ENCODE data around the gene BMP2K.

BMP2K gene

DNA sequence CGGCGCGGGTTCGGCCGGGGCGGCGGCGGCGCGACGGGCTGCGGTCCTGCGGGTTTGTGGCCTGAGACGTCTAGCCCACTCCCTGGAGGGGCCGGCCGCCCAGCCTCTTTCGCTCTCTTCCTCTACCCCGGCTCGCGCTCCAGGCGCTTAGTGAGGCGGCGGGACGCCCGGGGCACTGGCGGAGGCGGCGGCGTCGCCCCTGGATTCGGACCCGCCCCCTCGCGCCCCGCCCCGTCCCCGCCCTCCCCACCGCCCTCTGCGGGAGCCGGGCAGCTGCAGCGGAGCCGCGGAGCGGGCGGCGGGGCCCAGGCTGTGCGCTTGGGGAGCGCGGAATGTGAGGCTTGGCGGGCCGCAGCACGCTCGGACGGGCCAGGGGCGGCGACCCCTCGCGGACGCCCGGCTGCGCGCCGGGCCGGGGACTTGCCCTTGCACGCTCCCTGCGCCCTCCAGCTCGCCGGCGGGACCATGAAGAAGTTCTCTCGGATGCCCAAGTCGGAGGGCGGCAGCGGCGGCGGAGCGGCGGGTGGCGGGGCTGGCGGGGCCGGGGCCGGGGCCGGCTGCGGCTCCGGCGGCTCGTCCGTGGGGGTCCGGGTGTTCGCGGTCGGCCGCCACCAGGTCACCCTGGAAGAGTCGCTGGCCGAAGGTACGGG lies at the start of gene BMP2K:
Gene BMP2K (plus strand): TSS at position 272 of the 650 bp plus-strand sequence. CDS start 194 bp downstream, at position 466.
- peak; percentile 46 to 66 for DNase-seq (ENCODE audit: low read depth in 2 of 2)

DNA sequence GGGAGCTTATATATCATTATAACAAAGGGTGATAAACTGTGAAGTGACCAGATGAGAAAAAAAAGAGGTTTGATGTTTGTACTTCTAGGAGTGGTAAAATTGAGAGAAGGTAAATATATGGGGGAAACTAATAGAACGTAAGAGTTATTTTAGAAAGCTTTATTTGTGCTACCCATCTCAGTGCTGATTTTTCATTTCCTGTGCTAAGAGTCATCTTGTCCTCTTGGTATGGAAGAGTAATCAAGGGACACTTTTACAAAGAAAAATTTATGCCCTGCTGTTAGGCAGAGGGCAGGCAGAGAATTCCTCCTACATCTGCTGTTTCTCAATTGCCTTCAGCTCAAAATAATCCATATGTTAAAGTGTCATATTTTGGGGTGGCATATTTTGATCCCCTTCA lies 49.6 kb upstream of the BMP2K start:
- DNase-seq (ENCODE audit: low read depth in 2 of 2) = no peak

DNA sequence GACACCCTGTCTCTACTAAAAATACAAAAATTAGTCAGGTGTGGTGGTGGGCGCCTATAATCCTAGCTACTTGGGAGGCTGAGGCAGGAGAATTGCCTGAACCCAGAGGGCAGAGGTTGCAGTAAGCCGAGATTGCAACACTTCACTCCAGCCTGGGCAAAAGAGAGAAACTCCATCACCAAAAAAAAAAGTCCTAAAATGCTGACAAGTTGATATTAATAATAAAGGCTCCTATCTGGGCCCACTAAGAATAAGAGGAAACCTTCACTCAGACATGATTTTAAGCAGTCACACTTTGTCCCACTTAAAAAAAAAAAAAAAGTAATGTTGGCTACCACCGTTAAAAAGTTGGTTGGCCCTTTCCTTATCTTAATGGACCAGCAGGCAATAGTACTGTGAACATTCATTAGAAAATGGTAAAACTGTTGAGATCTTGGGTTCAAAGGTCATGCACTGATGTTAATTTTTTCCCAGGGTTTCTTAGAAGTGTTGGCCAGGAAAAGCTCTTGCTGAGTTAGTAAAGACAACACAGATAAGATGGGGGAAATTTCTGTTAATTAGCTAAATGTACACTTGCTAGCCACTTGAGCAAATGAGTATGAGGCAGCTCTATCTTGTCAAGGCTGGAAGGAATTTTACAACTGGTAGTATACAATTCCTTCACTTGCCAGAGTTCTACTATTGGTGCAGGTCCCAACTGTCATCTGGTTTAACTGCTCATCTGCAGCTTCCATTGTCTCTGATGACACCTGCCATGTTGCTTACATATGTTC lies 43.6 kb upstream of the BMP2K start:
- no peak for DNase-seq (ENCODE audit: low read depth in 2 of 2)

DNA sequence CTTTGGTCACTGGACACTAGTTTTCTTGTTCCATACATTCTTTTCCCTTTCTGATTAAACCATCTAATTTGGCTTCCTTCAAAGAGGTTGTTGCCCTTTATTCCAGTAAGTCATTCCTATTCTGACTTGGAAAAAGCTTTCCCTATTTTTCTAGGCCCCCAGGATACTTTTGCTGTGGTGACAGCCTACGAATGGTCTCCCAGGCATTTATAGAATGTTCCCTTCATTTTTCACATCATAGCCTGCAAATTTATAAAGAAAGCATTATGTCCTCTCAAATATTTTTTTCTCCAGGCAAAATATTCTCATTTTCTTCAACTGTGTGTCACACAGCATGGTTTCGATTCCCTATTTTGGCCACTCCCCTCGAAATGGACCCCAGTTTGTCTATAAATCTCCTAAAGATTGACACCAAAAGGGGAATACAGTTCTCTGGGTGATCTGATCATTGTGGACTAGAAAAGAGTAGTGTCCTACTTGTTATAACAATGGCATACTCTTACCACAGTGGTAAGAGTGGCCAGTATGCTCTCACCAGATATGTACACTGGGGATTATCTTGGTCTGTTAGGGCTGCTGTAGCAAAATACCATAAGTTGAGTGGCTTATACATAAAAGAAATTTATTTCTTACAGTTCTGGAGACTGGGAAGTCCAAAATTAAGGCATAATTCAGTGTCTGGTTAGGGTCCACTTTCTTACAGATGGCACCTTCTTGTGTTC lies 41.5 kb upstream of the BMP2K start:
- DNase-seq (ENCODE audit: low read depth in 2 of 2) = no peak

DNA sequence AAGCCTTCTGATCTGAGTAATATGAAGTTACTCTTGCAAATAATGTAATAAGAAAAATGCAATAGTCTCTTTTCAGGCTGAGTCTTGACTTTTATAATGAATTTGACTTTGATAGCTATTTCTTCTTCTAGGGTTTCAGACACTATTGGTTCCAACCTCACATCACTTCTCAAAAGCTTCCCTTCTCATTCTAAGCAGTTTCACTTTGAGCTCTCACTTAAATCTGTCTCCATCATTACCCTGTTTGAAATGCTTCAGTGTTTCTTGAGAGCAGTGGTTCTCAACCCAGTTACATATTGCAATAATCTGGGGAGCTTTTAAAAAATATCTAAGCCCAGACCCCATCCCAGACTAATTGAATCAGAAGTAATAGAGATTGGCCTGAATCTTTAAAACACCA lies 40.5 kb upstream of the BMP2K start:
- DNase-seq (ENCODE audit: low read depth in 2 of 2) = no peak

DNA sequence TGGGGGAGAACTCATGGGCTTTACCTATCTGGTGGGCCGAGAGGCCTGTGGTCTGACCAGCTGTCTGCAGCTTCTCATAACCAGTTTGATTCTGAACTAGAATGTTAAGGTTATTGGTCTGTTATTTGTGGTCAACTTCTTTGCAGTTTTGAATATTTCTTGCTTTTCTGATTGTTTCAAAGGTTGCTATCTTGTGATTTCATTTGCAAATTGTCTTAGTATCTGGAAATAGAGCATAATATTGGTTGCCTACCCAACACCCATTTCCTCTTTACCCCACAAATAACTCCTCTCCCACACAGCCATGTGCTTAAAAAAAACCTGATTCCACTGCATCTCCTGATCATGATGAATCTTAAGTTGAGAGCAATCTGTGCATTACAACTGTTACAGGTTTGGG lies 39.1 kb upstream of the BMP2K start:
- DNase-seq (ENCODE audit: low read depth in 2 of 2) = no peak

DNA sequence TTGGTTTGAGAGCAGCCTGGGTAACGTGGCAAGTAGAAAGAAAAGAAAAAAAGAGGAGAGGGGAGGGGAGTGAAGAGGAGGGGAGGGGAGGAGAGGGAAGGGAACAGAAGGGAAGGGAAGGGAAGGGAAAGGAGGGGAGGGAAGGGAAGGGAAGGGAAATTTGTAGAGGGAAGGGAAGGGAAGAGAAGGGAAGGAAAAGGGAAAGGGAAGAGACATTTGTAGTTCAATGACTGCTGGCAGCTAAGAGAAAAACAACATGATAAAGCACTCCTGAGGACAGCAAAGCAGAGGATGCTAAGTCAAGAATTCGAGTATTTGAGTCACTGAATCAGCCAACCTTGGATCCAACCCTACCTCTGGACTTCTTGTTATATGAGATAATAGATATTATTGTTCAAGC lies 38.2 kb upstream of the BMP2K start:
- no peak for DNase-seq (ENCODE audit: low read depth in 2 of 2)

DNA sequence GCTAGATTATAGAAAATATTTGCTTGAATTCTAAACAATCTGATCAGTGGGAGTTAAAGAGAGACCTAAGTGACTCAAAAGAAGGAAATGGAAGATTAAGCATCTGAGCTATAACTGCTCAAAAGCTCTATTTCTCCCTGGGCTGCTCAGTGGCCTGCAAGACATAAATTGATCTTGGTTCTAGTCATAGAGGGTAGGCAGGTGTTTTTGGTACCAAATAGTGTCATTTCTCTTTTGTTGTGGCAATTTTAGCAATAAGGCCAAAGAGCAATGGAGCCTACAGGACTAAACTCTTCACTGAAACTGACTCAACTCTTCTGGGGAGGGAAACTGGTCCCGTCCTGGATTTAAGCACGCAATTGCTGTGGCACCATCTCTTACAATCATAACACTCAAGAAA lies 33.9 kb upstream of the BMP2K start:
- DNase-seq (ENCODE audit: low read depth in 2 of 2) = no peak

DNA sequence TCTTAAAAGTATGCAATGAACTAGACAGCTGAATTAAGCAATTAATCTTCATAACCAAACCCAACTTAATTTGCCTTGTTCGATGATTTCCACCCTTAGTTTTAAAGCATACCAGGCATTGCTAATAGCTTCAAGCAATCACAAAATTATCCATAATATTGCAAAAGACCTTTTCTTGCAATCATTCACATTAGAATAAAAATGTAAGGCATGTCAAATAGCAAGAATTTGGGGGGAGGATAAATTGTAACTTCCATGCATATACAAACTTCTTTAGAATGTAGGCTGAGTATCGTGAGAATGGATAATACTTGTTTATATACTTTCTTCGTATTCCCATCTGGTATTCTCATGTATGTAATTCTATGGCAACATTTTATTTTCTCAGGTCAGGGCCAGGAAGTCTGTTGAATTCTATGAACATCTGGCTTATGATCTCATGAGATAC lies 28.7 kb upstream of the BMP2K start:
- DNase-seq (ENCODE audit: low read depth in 2 of 2) = no peak

DNA sequence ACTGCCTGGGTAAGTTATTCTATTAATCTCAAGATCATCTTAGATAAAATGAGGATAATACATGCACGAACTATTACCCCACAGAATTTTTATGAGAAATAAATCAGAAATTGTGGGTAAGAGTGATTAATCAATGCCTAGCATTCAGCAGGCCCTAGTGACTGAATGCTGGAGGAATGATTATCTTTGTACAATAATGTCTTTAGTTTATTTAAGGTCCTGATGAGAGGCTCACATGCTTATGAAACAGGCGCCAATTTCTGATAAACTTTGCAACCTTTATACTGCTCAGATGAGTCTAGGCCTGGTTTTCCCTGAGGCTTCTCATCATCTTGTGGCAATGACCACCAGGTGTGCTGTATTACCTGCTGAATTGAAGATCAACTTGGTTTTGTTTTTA lies 27.8 kb upstream of the BMP2K start:
- DNase-seq (ENCODE audit: low read depth in 2 of 2) = no peak

DNA sequence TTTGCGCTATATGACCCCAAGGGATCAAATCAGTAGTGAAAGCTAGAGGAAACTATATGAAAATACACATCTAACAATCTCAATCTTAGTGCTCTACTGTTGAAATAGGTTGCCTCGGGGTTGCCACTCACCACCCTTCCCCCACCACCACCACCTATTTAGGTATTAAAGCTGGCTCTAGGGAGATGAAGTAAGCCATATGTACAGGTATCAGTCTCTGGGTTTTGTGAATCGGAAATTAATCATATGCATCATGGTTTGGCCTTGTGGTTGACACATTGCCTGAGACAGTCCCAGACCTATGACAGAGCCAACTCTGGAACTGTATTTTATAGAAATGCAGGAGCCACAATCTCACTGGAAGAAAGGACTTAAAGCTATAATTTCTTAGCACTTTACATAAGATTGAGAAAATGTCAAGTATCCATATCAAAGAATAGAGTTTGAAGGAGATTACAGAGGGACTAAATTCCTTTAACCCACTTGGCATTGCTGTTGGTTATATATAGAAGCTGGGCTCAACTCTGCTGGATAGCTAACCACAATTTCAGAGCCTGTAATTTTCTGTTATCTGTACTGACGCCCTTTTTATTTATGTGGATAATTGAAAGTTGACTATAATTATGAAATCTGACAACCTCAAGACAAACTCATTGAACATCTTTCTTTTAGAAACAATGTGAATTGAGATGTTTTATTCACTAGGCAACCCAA lies 26.7 kb upstream of the BMP2K start:
- no peak for DNase-seq (ENCODE audit: low read depth in 2 of 2)

DNA sequence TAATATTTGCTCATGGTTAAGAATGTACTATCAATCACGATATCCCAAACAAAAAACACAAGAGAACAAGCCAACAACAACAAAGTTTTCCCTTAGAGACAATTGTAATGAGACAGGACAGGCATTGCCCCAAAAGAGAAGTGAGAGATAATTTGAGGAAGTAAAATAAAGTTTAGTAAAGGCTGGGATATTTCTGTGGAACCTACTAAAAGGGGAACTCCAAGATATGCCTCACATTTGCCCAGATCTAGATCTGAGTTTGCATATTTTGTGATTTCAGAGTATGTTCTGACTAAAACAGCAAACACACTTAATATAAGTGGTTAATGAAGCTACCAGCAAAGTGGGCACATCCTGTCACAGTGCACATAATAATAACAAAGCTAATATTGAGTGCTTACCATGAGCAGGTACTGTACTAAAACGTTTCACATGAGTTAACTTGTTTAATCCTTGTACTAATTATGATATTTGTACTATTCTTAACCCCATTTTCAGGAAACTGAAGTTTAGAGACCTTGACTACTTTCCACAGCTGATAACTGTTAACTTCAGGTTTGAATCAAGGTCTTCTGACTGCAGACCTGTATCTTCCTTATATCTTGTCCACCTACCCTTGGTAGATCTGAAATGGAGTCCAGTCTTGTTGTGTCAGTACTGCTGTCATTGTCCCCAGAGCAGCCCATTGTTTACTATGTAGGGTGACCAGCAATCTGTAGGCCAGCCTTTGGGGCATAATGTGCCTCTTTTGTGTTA lies 26.0 kb upstream of the BMP2K start:
- DNase-seq (ENCODE audit: low read depth in 2 of 2) = no peak

DNA sequence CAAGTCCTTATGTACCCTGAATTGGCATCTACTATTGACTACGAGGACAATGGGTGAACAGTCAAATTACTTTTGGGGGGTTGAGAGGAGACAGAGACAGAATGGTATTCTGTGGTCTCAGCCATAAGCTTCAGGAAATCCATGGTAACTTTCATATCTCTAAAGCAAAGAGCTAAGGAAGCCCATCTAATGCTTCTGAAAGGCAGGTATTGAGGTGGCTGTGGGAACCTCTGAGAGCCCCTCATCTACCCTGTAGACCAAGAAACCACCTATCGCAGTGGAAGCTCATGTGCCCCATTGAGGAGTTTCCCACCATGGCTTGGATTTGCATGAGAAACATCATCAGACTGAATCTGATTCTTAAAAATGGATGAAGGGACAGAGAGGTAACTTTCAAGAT lies 23.1 kb upstream of the BMP2K start:
- DNase-seq (ENCODE audit: low read depth in 2 of 2) = no peak

DNA sequence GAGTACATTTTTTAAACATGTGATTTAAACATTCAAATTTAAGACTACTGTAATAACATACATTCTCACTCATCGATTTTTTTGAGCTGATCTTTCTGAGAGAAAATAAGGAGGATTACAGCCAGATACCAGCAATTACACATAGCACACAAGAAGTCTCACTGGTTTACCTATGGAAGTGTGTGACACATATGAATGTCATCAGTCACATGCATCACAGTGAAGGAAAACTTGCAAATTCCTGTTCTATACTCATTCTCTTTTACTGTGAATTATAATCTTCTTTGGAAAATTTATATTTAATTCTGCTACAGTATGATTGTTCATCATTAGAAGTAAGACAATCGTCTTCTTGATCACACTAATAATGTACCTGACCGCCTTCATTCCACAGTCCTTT lies 21.3 kb upstream of the BMP2K start:
- DNase-seq (ENCODE audit: low read depth in 2 of 2) = no peak

DNA sequence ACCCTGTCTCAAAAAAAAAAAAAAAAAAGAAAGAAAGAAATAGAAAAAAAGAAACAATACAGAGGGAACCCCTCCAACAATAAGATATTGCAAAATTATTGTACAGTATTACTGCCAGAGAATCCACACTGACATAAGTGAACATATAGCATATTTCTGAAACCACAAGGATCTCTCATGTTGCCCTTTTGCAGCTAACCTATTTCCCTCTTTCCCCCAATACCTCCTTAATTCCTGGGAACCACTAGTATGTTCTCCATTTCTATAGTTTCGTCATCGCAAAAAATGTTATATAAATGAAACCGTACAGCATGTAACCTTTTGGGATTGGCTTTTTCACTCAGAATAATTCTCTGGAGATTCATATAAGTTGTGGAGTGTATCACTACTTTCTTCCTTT lies 20.0 kb upstream of the BMP2K start:
- DNase-seq (ENCODE audit: low read depth in 2 of 2) = no peak

DNA sequence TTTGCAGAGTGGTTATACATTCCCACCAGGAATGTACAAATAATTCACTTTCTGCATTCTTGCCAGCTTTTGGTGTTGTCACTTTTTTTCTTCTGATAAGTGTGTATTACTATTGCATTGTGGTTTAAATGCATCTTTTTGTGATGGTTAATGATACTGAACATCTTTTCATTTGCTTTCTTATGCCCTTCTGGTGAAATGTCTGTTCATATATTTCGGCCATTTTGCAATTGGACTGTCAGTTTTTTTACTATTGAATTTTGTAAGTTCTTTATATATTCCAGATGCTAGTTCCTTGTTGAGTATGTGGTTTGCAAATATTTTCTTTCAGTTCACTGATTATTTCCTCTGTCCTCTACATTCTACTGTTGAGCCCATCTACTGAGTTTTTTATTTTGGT lies 19.4 kb upstream of the BMP2K start:
- DNase-seq (ENCODE audit: low read depth in 2 of 2) = no peak

DNA sequence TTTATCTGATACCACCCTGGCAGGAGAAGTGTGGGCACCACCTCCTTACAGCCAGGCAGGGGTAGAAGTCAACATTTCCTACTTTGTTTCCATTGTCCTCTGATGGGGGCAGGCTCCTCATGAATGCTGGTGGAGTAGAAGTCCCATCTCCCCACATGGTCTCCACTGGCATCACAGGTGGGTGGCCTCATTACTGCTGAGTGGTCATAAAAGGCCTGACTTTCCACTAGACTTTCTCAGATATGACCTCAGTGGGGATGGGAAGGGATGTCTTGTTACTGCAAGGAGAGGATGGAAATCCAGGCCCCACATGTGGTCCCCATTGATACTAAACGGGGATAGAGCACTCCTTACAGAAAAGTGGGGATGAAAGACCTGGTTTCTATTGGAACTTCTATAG lies 18.6 kb upstream of the BMP2K start:
- no peak for DNase-seq (ENCODE audit: low read depth in 2 of 2)

DNA sequence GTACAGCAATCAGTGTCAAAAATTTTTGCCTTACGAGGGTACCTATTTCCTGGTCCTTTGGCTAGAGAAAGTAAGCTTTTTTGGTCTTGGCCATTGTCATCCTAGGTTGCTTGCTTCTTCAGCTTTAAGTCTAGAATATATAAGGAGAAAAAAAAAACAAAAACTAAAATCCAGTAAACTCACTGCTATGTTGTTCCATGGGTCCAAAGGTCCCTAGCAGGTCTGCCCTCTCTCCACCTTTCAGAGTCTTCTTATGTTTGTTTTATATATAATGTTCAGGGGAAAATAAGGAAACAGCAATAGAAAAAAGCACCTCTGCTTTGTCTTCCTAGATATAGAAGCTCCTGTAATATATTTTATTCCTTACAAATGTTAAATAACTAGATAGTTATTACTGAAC lies 18.1 kb upstream of the BMP2K start:
- DNase-seq (ENCODE audit: low read depth in 2 of 2) = no peak

DNA sequence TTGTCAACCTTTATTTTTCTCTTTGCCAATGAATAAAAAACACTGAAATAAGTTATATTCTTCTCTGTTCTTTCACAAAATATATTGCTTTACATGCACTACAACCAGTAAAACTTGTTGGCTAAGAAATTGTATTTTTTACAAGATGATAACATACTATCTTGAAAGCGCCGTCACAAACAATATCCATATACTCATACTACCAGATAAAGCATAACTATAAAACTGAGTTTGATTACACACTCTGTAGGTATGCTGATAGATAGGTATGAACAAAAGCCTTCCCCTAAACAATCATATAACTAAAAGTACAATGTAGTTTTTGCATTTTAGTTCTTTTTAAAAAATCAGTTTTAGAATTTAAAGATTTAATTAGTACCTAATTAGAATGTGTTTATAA lies 13.6 kb upstream of the BMP2K start:
- DNase-seq (ENCODE audit: low read depth in 2 of 2) = no peak

DNA sequence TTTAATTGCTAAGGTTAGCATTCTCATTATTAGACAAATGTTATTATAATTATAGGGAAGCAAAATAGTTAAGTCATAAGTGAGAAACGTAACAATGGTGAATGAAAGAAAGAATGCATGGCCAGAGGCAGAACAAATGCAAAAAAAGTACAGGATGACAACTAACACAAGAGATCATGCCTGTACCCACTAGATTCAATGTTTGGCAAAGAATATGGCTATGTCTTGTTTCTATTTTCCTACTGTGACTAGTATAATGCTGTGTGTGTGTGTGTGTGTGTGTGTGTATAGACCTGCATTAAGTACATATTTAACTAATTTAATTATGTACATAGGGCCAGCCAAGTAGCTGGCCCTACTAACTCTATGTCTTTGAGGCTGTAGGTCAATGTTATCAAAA lies 12.9 kb upstream of the BMP2K start:
- no peak for DNase-seq (ENCODE audit: low read depth in 2 of 2)

DNA sequence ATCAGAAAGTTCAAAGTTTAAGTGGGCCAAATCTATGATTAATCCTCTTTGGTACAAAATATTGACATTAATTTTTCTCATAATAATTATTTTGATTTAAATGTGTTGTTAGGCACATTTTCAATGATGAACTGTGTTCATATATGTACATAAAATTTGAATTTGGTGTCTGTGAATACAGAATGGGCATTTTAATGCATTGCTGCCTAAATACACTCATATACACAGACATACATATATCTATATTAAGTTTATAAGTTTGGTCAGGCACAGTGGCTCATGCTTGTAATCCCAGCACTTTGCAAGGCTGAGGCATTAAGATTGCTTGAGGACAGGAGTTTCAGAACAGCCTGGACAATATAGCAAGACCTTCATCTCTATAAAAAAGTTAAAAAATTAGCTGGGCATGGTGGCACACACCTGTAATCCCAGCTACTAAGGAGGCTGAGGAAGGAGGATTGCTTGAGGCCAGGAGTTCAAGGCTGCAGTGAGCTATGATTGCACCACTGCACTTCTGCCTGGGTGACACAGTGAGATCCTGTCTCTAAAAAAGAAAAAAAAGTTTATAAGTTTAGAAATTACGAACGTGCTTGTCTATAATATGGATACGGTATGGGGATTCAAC lies 12.3 kb upstream of the BMP2K start:
- DNase-seq (ENCODE audit: low read depth in 2 of 2) = no peak
